Gastroesophageal sphincter (tissue), 3 donors: Measurements from ENCODE around the gene HMGXB3.

Source experiments
- CTCF ChIP-seq, 4 experiments: fragments of 200-600 bp in 2 of 4; fragments of 450-650 bp in 2 of 4; sonication (generic) in 1 of 4; IDR thresholded peaks; one replicate each; pipeline ENCODE4 v1.5.1; 2017 to 2019; ENCODE audit warnings: antibody characterized with exemption in 4 of 4, mild to moderate bottlenecking in 2 of 4, moderate library complexity in 2 of 4
- EP300 ChIP-seq: sonication (generic); formaldehyde crosslinking; IDR thresholded peaks from one replicate; pipeline ENCODE4 v1.6.1; 2017; ENCODE audit warnings: antibody characterized with exemption, mild to moderate bottlenecking
- POLR2A ChIP-seq, 2 donors: fragments of 450-650 bp; IDR thresholded peaks; one replicate each; pipeline ENCODE4 v1.6.1; 2017; ENCODE audit warnings: antibody characterized with exemption in 2 of 2, mild to moderate bottlenecking in 2 of 2, moderate library complexity in 1 of 2
- POLR2AphosphoS5 ChIP-seq: sonication (generic); formaldehyde crosslinking; IDR thresholded peaks from one replicate; pipeline ENCODE4 v1.6.1; 2017; ENCODE audit warnings: antibody characterized with exemption

- no peak for TF ChIP-seq CTCF (IDR thresholded peaks at IDR 0.05)
- no peak for TF ChIP-seq POLR2A (IDR thresholded peaks at IDR 0.05)
- no peak for TF ChIP-seq POLR2AphosphoS5
- no peak for TF ChIP-seq EP300
Observed at GRCh38 chr5:149996205-149996890, 4.2 kb upstream of the HMGXB3 start.
